Transverse colon (tissue), 4 donors: ENCODE results near the gene SNX12.

Source experiments
- CTCF ChIP-seq, 5 experiments: fragments of 200-600 bp in 3 of 5; fragments of 450-650 bp in 2 of 5; sonication (generic) in 3 of 5; IDR thresholded peaks; 1 replicate in 2 of 5; 2 replicates in 3 of 5; pipeline ENCODE4 v1.5.1; 2016 to 2017; ENCODE audit warnings: antibody characterized with exemption in 5 of 5, inconsistent platforms in 3 of 5, mild to moderate bottlenecking in 2 of 5, moderate library complexity in 1 of 5
- POLR2A ChIP-seq: fragments of 450-650 bp; IDR thresholded peaks from one replicate; pipeline ENCODE4 v1.6.1; 2016; ENCODE audit warnings: antibody characterized with exemption, mild to moderate bottlenecking, moderate library complexity
- POLR2AphosphoS5 ChIP-seq, 3 donors: sonication (generic); formaldehyde crosslinking; IDR thresholded peaks; one replicate each; pipeline ENCODE4 v1.6.1; 2016; ENCODE audit warnings: antibody characterized with exemption in 3 of 3

GRCh38 chrX:71100581-71101505 lies 32.7 kb upstream of the SNX12 start:
- TF ChIP-seq CTCF (IDR thresholded peaks at IDR 0.05) (no peak), POLR2A (no peak), POLR2AphosphoS5 (IDR thresholded peaks at IDR 0.05) (no peak)
